LNCAP (cell line): ENCODE results near the gene TAF11L2.
"Not testable (repeated sequence)": the region's sequence is repeated elsewhere in the genome, so short reads cannot be mapped to it uniquely, and the experiment has no call there.

Experiments used
- TF ChIP-seq, protein P1 (sequence below): fragments of 450-650 bp; IDR thresholded peaks from 2 replicates; pipeline ENCODE4 v1.5.1; 2017; ENCODE audit warnings: mild to moderate bottlenecking

The TAF11L2 gene

DNA sequence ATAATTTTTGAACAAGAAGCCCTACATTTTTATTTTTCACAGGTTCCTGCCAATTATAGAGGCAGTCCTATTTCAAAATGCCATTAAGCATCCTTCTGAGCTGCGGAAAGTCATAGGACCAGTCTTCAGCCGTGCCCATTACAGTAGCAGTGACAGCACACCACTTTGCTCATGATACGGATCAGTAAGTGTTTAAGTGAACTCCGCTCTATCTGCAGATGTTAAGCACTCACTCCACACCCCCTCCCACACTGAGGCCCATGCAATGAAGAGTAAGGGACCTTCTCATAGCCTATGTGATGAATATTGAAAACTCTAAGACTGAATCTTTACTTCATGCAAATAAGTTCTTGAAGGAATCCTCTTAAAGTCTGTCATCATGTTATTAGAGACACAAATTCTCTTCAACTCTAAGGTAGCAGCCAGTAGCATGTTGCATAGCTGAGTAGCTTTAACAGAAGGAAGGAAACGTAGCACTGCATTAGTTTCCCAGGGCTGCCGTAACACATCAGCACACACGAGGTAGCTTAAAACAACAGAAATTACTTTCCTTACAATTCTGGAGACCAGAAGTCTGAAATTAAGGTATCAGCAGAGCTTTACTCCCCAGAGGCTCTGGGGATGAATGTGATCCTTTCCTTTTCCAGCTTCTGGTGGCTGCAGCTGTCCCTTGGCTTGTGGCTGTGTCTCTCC is 20.3 kb upstream of the TAF11L2 start:
- TF ChIP-seq, protein P1, sequence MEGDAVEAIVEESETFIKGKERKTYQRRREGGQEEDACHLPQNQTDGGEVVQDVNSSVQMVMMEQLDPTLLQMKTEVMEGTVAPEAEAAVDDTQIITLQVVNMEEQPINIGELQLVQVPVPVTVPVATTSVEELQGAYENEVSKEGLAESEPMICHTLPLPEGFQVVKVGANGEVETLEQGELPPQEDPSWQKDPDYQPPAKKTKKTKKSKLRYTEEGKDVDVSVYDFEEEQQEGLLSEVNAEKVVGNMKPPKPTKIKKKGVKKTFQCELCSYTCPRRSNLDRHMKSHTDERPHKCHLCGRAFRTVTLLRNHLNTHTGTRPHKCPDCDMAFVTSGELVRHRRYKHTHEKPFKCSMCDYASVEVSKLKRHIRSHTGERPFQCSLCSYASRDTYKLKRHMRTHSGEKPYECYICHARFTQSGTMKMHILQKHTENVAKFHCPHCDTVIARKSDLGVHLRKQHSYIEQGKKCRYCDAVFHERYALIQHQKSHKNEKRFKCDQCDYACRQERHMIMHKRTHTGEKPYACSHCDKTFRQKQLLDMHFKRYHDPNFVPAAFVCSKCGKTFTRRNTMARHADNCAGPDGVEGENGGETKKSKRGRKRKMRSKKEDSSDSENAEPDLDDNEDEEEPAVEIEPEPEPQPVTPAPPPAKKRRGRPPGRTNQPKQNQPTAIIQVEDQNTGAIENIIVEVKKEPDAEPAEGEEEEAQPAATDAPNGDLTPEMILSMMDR = no peak

DNA sequence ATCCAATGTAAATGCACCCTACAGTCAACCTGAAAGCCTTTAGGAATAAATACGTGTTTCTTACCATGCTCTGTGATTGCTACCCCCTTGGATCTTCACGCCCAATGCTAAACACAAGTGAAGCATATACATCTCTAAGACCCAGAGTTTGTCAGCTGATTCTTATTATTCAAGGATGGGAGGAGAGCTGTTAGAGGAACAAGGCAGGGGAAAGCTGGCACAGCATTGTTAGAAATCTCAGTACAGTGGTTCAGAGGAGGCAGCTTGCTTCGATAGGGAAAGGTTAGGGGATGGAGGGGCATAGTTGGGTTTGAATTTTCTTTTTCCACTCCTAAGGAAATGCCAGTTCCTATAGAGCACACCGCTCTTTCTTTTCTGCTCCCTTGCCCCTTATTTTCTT is 16.7 kb upstream of the TAF11L2 start:
- TF ChIP-seq, protein P1 = no peak

DNA sequence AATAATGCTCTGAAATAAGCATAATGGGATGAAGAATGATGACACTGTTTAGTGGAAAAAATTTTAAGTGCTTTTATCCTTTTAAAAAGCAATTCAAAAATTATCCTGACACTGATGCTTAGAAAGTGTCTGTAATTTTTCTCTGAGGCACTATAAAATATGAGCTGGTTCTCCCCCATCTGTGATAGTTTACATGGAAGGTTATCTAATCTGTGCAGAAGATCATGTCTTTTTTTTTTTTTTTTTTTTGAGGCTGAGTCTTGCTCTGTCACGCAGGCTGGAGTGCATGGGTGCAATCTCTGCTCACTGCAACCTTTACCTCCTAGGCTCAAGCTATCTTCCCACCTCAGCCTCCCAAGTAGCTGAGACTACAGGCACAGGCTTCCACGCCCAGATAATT is 15.2 kb upstream of the TAF11L2 start:
- TF ChIP-seq, protein P1 = no peak

DNA sequence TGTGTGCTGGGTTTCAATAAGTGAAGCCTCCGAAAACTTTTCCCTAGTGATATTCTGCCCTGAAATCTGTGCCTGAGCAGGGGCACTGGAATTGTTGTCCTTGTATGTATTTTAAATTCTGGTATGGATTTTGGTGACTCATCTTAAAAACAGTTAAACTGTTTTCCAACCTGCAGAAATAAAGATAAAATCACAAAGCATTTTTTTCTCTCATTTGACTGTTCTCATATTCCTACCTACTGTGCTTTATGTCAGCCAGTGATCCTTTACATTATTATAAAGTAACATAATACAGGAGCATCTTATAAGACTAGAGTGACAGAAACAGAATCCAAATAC is 10.9 kb upstream of the TAF11L2 start:
- TF ChIP-seq, protein P1 = no peak

DNA sequence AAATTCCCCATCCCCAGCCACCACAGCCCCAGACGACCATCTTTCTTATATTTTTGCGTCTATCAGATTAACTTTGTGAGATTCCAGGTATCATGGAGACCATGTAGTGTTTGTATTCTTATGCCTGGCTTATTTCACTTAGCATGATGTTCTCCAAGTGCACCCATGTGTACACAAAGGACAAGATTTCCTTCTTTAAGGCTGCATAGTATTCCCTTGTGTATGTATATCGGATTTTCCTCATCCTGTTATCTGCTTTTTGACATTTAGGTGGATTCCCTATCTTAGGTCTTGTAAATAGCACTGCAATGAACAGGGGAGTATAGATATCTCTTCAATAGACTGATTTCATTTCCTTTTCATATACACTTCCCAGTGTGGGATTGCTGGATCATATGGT is 5.3 kb upstream of the TAF11L2 start:
- TF ChIP-seq, protein P1 = no peak

DNA sequence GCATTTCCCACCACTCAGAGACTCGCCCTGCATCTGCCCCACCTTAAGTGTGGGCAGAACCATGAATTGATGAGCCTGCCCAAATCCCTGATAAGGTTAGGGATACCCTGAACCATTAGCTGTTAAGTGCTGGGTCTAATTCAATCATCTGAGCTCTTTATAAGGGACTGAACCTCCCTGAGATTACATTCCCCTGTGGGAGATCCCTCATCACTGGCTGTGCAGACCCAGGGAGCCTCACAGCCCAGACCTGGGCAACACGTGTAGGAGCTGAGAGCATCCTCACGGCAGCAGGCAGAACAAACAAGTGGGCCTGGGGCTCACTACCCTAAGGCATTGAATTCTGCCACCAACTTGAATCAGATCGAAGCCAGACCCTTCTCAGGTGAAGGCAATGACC is 585 bp upstream of the TAF11L2 start:
- TF ChIP-seq, protein P1 = no peak

DNA sequence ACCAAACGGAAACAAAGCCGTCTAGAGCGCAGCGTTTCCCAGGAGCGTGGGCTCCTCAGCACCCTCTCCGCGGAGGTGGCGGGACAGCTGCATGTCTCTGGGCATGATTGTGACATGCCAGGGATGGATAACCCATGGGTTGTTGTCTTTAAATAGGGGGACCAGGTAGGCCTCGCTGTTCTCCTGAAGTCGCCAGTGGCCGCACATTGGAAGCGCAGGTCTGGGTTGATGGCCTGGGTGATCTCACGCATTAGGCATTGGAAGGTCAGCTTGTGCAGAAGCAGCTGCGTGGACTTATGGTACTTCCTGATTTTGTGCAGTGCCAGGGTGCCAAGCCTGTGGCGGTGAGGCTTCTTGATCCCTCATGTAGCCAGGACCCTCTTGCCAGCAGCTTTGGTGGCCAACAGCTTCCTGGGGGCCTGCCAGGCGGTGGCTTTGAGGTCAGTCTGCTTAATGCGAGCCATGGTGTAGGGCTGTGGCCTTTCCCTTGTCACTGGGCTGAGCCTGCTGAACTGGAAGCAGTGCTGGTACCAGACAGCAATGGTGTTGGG is 13.8 kb downstream of the TAF11L2 start:
- TF ChIP-seq, protein P1 = no peak

DNA sequence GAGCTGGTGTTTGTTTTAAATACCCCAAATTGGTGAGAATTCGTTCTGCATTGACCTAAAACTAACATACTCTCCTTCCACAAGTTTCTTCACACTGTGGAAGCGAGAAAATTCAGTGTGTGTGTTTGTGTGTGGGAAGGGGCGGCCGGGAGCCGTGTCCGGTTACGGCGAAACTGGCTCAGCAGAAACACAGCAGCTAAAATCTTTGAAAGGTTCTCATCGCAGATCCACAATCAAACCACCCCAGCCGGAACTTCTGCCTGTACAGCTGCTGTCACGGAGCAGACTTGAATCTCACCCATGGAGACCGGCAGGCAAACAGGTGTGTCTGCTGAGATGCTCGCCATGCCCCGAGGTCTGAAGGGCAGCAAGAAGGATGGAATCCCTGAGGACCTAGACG is 20.0 kb downstream of the TAF11L2 start, which contains the start of gene TAF11L3:
Gene TAF11L3 (plus strand): TSS at position 301 of the 400 bp plus-strand sequence.
- TF ChIP-seq, protein P1 = not testable (repeated sequence)
